ENCODE data around the gene ARHGAP8. TPM values are rescaled to one million over a fixed set of nuclear protein-coding genes. Genes with fewer than 3 reads are reported as not detected.
"Not testable (repeated sequence)": the region's sequence is repeated elsewhere in the genome, so short reads cannot be mapped to it uniquely, and the experiment has no call there.

The ARHGAP8 gene
- total RNA-seq, 2 experiments from 2014 or later: 2.1 to 3.2 TPM

DNA sequence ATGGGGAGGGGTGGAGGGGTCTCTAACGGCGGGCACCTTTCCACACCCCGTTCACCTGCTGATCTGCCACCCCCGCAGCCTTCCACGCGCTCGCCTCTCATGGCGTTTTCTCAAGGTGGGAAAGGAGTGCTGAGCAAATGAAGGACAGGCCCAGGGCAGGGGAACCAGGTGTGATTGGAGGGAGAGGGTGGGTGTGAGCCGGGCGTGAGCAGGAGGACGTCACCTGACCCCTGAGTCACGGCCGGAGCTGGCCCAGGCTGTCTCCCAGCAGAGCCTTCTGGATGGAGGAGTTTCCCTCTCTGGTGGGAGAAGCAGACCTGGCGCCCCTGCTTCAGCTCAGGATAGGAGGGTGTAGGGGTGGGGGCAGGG, 14.0 kb upstream of the ARHGAP8 start:
- ATAC-seq: no peak
- Mint-ChIP-seq H3K27ac (no peak overlapping the region), H3K36me3 (ENCODE audit: low read depth) (no peaks in the 10 kb centered on the region), H3K9me3 (no peaks in the 10 kb centered on the region), H3K4me1 (ENCODE audit: low read depth) (no peaks in the 10 kb centered on the region), H3K27me3 (no peaks in the 10 kb centered on the region), H3K4me3 (no peak overlapping the region)
- TF ChIP-seq, protein P1, sequence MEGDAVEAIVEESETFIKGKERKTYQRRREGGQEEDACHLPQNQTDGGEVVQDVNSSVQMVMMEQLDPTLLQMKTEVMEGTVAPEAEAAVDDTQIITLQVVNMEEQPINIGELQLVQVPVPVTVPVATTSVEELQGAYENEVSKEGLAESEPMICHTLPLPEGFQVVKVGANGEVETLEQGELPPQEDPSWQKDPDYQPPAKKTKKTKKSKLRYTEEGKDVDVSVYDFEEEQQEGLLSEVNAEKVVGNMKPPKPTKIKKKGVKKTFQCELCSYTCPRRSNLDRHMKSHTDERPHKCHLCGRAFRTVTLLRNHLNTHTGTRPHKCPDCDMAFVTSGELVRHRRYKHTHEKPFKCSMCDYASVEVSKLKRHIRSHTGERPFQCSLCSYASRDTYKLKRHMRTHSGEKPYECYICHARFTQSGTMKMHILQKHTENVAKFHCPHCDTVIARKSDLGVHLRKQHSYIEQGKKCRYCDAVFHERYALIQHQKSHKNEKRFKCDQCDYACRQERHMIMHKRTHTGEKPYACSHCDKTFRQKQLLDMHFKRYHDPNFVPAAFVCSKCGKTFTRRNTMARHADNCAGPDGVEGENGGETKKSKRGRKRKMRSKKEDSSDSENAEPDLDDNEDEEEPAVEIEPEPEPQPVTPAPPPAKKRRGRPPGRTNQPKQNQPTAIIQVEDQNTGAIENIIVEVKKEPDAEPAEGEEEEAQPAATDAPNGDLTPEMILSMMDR (IDR thresholded peaks at IDR 0.05): no peak
- no peak for DNase-seq
- POLR2A ChIA-PET: interaction anchor here (0.5 to 0.8 kb wide), 2 partner anchors 18 to 23 kb away, joined by 3 read pairs; no protein-coding TSS in a partner anchor
- CTCF ChIA-PET: interaction anchor here (5.9 kb wide), 1 partner anchor 41 kb away, joined by 46 read pairs; no protein-coding TSS in a partner anchor
- intact Hi-C loops (cut with micrococcal nuclease): no loop called here

DNA sequence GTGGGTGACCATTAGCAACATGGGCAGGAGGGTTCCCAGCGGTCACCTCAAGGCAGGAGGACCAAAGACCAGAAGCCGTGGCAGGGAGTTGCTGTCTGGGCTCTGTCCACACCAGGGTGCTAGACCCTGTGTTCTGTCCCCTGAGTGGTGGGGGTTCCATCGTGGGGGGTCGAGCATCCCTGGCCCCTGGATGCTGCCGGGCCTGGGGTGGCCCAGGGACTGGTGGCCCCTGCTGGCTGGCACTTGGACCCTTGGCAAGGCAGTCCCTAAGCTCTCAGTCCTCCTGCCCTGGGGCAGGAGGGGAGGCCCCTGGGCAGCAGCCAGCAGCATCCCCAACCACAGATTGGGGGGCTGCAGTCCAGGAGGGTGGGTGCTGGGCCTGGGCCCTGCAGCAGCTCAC, 13.4 kb upstream of the ARHGAP8 start:
- H3K4me1 Mint-ChIP-seq (ENCODE audit: low read depth): no peaks in the 10 kb centered on the region
- ChIA-PET POLR2A (interaction anchor here (0.8 kb wide), 1 partner anchor 23 kb away, joined by 3 read pairs; no protein-coding TSS in a partner anchor), CTCF (no interaction called here)
- no peaks in the 10 kb centered on the region for H3K9me3 Mint-ChIP-seq
- no peak overlapping the region for H3K27ac Mint-ChIP-seq
- TF ChIP-seq, protein P1 (IDR thresholded peaks at IDR 0.05): no peak
- no peak for DNase-seq
- H3K4me3 Mint-ChIP-seq: no peak overlapping the region
- ATAC-seq: no peak
- H3K36me3 Mint-ChIP-seq (ENCODE audit: low read depth): no peaks in the 10 kb centered on the region
- H3K27me3 Mint-ChIP-seq: no peaks in the 10 kb centered on the region
- intact Hi-C loops (cut with micrococcal nuclease): no loop called here

DNA sequence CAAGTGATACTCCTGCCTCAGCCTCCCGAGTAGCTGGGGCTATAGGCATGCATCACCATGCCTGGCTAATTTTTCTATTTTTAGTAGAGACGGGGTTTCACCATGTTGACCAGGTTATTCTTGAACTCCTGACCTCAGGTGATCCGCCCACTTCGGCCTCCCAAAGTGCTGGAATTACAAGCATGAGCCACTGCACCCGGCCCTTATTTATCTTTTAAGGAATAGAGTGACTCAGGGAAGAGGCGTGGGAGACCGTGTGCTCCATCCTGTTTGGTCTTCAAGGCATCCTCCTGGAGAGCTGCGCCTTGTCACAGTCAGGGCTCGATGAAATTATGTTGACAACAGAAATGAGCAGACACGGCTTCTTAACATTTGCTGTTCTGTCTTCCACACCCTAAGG, 12.7 kb upstream of the ARHGAP8 start:
- H3K4me1 Mint-ChIP-seq (ENCODE audit: low read depth); DNase-seq; H3K27ac Mint-ChIP-seq; H3K4me3 Mint-ChIP-seq; H3K36me3 Mint-ChIP-seq (ENCODE audit: low read depth); intact Hi-C loops (cut with micrococcal nuclease); H3K27me3 Mint-ChIP-seq; CTCF ChIA-PET; POLR2A ChIA-PET; ATAC-seq; H3K9me3 Mint-ChIP-seq: not testable (repeated sequence)

DNA sequence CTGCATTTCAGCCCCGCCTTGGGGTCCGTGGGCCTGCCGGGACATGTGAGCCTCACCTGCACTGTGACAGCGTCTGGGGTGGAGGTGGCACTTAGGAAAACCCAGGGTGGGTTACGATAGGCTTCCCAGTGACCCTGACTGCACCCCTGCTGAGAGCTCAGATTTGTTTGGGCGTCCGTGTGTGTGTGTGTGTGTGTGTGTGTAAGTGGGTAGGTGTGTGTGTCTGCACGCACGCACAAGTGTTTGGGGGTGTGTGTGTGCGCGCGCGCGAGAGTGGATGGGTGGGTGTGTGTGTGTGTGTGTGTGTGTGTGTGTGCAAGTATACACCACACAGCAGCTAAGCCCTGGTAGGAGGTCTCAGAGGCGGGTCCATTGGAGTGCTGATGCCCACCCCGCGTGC, 12.1 kb upstream of the ARHGAP8 start:
- CTCF ChIA-PET: interaction anchor here (1.3 kb wide), 1 partner anchor 42 kb away, joined by 5 read pairs; no protein-coding TSS in a partner anchor
- POLR2A ChIA-PET: no interaction called here
- no peaks in the 10 kb centered on the region for H3K9me3 Mint-ChIP-seq
- intact Hi-C loops (cut with micrococcal nuclease): no loop called here
- TF ChIP-seq, protein P1 (IDR thresholded peaks at IDR 0.05): no peak
- H3K4me3 Mint-ChIP-seq: no peak overlapping the region
- H3K27me3 Mint-ChIP-seq: no peaks in the 10 kb centered on the region
- no peaks in the 10 kb centered on the region for H3K4me1 Mint-ChIP-seq (ENCODE audit: low read depth)
- DNase-seq: no peak
- no peak overlapping the region for H3K27ac Mint-ChIP-seq
- no peak for ATAC-seq
- no peaks in the 10 kb centered on the region for H3K36me3 Mint-ChIP-seq (ENCODE audit: low read depth)

DNA sequence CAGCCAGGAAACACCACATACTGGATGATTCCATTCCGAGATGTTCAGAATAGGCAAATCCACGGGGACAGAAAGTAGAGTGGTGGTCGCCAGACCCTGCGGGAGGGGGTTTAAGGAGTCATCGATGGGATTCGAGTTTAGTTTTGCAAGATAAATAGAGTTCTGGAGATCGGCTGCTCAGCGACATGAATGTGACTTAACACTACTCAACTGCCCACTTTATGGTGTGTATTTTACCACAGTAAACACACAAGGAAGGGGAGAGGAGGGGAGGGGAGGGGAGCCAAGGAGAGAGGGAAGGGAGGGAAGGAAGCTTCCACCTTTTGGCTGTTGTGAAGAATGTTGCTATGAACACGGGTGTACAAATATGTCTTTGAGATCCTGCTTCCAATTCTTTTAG, 10.4 kb upstream of the ARHGAP8 start:
- Mint-ChIP-seq H3K4me3 (no peak overlapping the region), H3K27ac (no peak overlapping the region), H3K9me3 (no peaks in the 10 kb centered on the region), H3K36me3 (ENCODE audit: low read depth) (no peaks in the 10 kb centered on the region), H3K4me1 (ENCODE audit: low read depth) (peaks cover 2% of the 10 kb centered on the region), H3K27me3 (peaks cover 1% of the 10 kb centered on the region)
- no peak for DNase-seq
- intact Hi-C loops (cut with micrococcal nuclease): no loop called here
- CTCF ChIA-PET: no interaction called here
- ATAC-seq: no peak
- POLR2A ChIA-PET: no interaction called here
- TF ChIP-seq, protein P1 (IDR thresholded peaks at IDR 0.05): no peak

DNA sequence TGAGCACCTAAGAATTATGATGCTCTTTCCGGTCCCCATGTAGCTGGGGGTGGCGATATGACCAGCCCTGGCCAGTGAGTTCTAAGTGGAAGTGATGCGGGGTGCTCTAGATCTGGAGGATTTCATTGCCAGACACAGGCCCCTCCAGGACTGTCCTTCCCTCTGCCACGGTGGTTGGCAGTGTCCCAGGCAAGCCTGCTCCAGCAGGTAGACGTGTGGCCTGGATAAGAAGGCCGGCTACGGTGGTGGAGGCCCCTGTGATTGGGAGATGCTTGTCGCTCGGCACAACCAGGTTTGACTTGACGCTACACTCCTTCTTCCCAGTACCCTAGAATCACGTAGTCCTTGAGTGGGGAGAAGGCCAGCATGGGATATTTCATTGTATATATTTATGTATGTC, 9.1 kb upstream of the ARHGAP8 start:
- H3K9me3 Mint-ChIP-seq: no peaks in the 10 kb centered on the region

More for the DNA sequence above, 9.1 kb upstream of the ARHGAP8 start:
- TF ChIP-seq, protein P1 (IDR thresholded peaks at IDR 0.05): no peak
- H3K27ac Mint-ChIP-seq: no peak overlapping the region
- H3K36me3 Mint-ChIP-seq (ENCODE audit: low read depth): no peaks in the 10 kb centered on the region
- intact Hi-C loops (cut with micrococcal nuclease): no loop called here
- H3K4me1 Mint-ChIP-seq (ENCODE audit: low read depth): peaks cover 4% of the 10 kb centered on the region
- ChIA-PET POLR2A (interaction anchor here (1.2 kb wide), 1 partner anchor 39 kb away, joined by 4 read pairs; no protein-coding TSS in a partner anchor), CTCF (no interaction called here)
- DNase-seq: no peak
- H3K4me3 Mint-ChIP-seq: no peak overlapping the region
- no peak for ATAC-seq
- H3K27me3 Mint-ChIP-seq: peaks cover 4% of the 10 kb centered on the region
